Measurements from ENCODE around the gene SRSF5. TPM values are rescaled to one million over a fixed set of nuclear protein-coding genes. Genes with fewer than 3 reads are reported as not detected.
A peak's percentile ranks its signal among the peaks of the same experiment; 100 is the strongest.

Gene SRSF5
- total and polyA plus RNA-seq, 2 of the 13 experiments (the other 11 are each of a cell fraction or from before 2014, with no cell fraction given) = 189 to 277 TPM

GRCh38 chr14:69749956-69750355 is 17.0 kb upstream of the SRSF5 start:
- ChIA-PET POLR2A (interaction anchor here (1.0 to 2.6 kb wide), 3 partner anchors 10 to 59 kb away, joined by 6 to 26 read pairs (median 11); partner anchors contain the start of gene SRSF5), CTCF (ENCODE audit: low intra/inter-chr PET ratio, low total read pairs) (no interaction called here)
- WGBS (ENCODE audit: low lambda C conversion rate) = 0% methylated on average over 1 of the region's 1 CpG
- BruUV-seq (replicated peaks) = no TSS peak
- H2AFZ ChIP-seq (ENCODE audit: low read length) = peak overlapping the region; percentile 85
- no peaks in the 10 kb centered on the region for H3K27me3 ChIP-seq (ENCODE audit: control insufficient read depth in 1 of 2, insufficient read depth in 2 of 2, low read length in 2 of 2)
- in situ Hi-C loops (cut with HindIII; ENCODE audit: extremely low pct_ligation_motif_present, low pct_unique_long_range_greater_than_20kb) (no loop called here), intact Hi-C loops (cut with micrococcal nuclease; ENCODE audit: unreplicated experiment) (no loop called here)
- no peaks in the 10 kb centered on the region for H3K9me3 ChIP-seq (ENCODE audit: low read length)
- H3K4me2 ChIP-seq (ENCODE audit: low read depth, low read length) = peak overlapping the region; percentile 55
- peak overlapping the region; percentile 22 for H3K27ac ChIP-seq (ENCODE audit: extremely low read length, insufficient read depth, low read length)
- no peak overlapping the region for H3K9ac ChIP-seq (ENCODE audit: insufficient read depth, low read depth, low read length)
- no peak for FAIRE-seq
- ATAC-seq = peak; percentile 94
- peaks cover 82% of the 10 kb centered on the region for H3K4me1 ChIP-seq (ENCODE audit: insufficient read depth, low read length)
- peak; percentile 76 for DNase-seq (ENCODE audit: low spot score)
- H3K36me3 ChIP-seq (replicated peaks in 1 of 2; ENCODE audit: control insufficient read depth in 1 of 2, insufficient read depth in 2 of 2, low read length in 2 of 2) = no peaks in the 10 kb centered on the region
- H3K4me3 ChIP-seq (replicated peaks in 1 of 3; ENCODE audit: insufficient read depth in 1 of 3, low read depth in 2 of 3, low read length in 3 of 3) = peak overlapping the region in 1 of 3 experiments; percentile 44; a peak in 2 of 6 replicates
- H4K20me1 ChIP-seq (ENCODE audit: insufficient read depth, low read length) = no peaks in the 10 kb centered on the region
- no peaks in the 10 kb centered on the region for H3K79me2 ChIP-seq (ENCODE audit: insufficient read depth, low read length)
- no peak for TF ChIP-seq ZBTB21 (CRISPR knock-in tag; IDR thresholded peaks at IDR 0.05)
- no peak for TF ChIP-seq CREB1 (IDR thresholded peaks at IDR 0.05)
- TF ChIP-seq CREB1 (CRISPR knock-in tag; IDR thresholded peaks at IDR 0.05) = peak; percentile 73
- 0 out of 2 replicates have a peak, but pooled peaks have one; percentile 3 for TF ChIP-seq FOXK1 (CRISPR knock-in tag; IDR thresholded peaks at IDR 0.05; ENCODE audit: borderline replicate concordance, low read depth)
- TF ChIP-seq ELF3 (CRISPR knock-in tag; IDR thresholded peaks at IDR 0.05) = 0 out of 2 replicates have a peak, but pooled peaks have one; percentile 10
- TF ChIP-seq ZNF644 (CRISPR knock-in tag; IDR thresholded peaks at IDR 0.05; ENCODE audit: low read depth) = 0 out of 2 replicates have a peak, but pooled peaks have one; percentile 19
- 0 out of 2 replicates have a peak, but pooled peaks have one; percentile 13 for TF ChIP-seq YEATS2 (CRISPR knock-in tag; IDR thresholded peaks at IDR 0.05; ENCODE audit: borderline replicate concordance)
- TF ChIP-seq ZNF501 (CRISPR knock-in tag; IDR thresholded peaks at IDR 0.05) = no peak
- TF ChIP-seq NCOR1 (IDR thresholded peaks at IDR 0.05; ENCODE audit: borderline replicate concordance, low read length) = peak; percentile 33; the same call in 1 of the 2 replicates
- TF ChIP-seq PAXIP1 (CRISPR knock-in tag; conservative IDR thresholded peaks at IDR 0.05) = peak; percentile 63
- no peak for TF ChIP-seq ZBTB40 (IDR thresholded peaks at IDR 0.05)
- no peak for TF ChIP-seq ZBTB40 (CRISPR knock-in tag; IDR thresholded peaks at IDR 0.05)
- peak; percentile 24; the same call in 1 of the 2 replicates for TF ChIP-seq HMG20A (CRISPR knock-in tag; IDR thresholded peaks at IDR 0.05; ENCODE audit: borderline replicate concordance)
- peak; percentile 90 for TF ChIP-seq PPARG (CRISPR knock-in tag; conservative IDR thresholded peaks at IDR 0.05)

Data from HepG2 (cell line).